Measurements from ENCODE around the gene TWF1.
A peak's percentile ranks its signal among the peaks of the same experiment; 100 is the strongest.
"Not testable (repeated sequence)": the region's sequence is repeated elsewhere in the genome, so short reads cannot be mapped to it uniquely, and the experiment has no call there.

Gene TWF1

GRCh38 chr12:43805149-43805859 lies 813 bp downstream of the TWF1 start:
- no peak for DNase-seq (ENCODE audit: low read depth in 1 of 2, low spot score in 1 of 2)

- no peak for DNase-seq (ENCODE audit: low read depth in 1 of 2, low spot score in 1 of 2)
Measured at GRCh38 chr12:43797561-43798217, 8.4 kb downstream of the TWF1 start.

- DNase-seq (ENCODE audit: low read depth in 1 of 2, low spot score in 1 of 2), result no peak
Measured at GRCh38 chr12:43795716-43796280, 10.3 kb downstream of the TWF1 start.

- no peak for DNase-seq (ENCODE audit: low read depth in 1 of 2, low spot score in 1 of 2)
Measured at GRCh38 chr12:43789941-43790340, 16.2 kb downstream of the TWF1 start.

GRCh38 chr12:43786899-43787693 lies 19.0 kb downstream of the TWF1 start:
- DNase-seq (ENCODE audit: low read depth in 1 of 2, low spot score in 1 of 2), result no peak

GRCh38 chr12:43776498-43776897 lies 29.6 kb downstream of the TWF1 start:
- DNase-seq (ENCODE audit: low read depth in 1 of 2, low spot score in 1 of 2), result no peak

- no peak for DNase-seq (ENCODE audit: low read depth in 1 of 2, low spot score in 1 of 2)
Measured at GRCh38 chr12:43766291-43766690, 39.8 kb downstream of the TWF1 start.

- DNase-seq (ENCODE audit: low read depth in 1 of 2, low spot score in 1 of 2), result no peak
Measured at GRCh38 chr12:43764528-43764927, 41.6 kb downstream of the TWF1 start.

GRCh38 chr12:43763769-43764168 lies 42.3 kb downstream of the TWF1 start:
- no peak for DNase-seq (ENCODE audit: low read depth in 1 of 2, low spot score in 1 of 2)

- DNase-seq (ENCODE audit: low read depth in 1 of 2, low spot score in 1 of 2), result no peak
Measured at GRCh38 chr12:43762596-43762995, 43.5 kb downstream of the TWF1 start.

GRCh38 chr12:43761500-43761899 lies 44.6 kb downstream of the TWF1 start:
- no peak for DNase-seq (ENCODE audit: low read depth in 1 of 2, low spot score in 1 of 2)

GRCh38 chr12:43760396-43760795 lies 45.7 kb downstream of the TWF1 start:
- DNase-seq (ENCODE audit: low read depth in 1 of 2, low spot score in 1 of 2), result no peak

GRCh38 chr12:43758728-43759563 lies 47.2 kb downstream of the TWF1 start, which contains the start of the genes IRAK4 and PUS7L:
Gene IRAK4 (plus strand): TSS chr12:43758951. CDS start chr12:43768112, 9,161 bp downstream.
Gene PUS7L (minus strand): TSS chr12:43758790. CDS start chr12:43755245, 3,545 bp downstream.
- DNase-seq (ENCODE audit: low read depth in 1 of 2, low spot score in 1 of 2), result peak; percentile 89 to 92

GRCh38 chr12:43758247-43758727 lies 47.8 kb downstream of the TWF1 start:
- no peak for DNase-seq (ENCODE audit: low read depth in 1 of 2, low spot score in 1 of 2)

GRCh38 chr12:43754015-43754414 lies 52.1 kb downstream of the TWF1 start:
- DNase-seq (ENCODE audit: low read depth in 1 of 2, low spot score in 1 of 2), result no peak

- DNase-seq (ENCODE audit: low read depth in 1 of 2, low spot score in 1 of 2), result not testable (repeated sequence)
Measured at GRCh38 chr12:43751360-43751759, 54.8 kb downstream of the TWF1 start.

GRCh38 chr12:43750814-43751213 lies 55.3 kb downstream of the TWF1 start:
- no peak for DNase-seq (ENCODE audit: low read depth in 1 of 2, low spot score in 1 of 2)

- no peak for DNase-seq (ENCODE audit: low read depth in 1 of 2, low spot score in 1 of 2)
Measured at GRCh38 chr12:43749016-43749415, 57.1 kb downstream of the TWF1 start.

- no peak for DNase-seq (ENCODE audit: low read depth in 1 of 2, low spot score in 1 of 2)
Measured at GRCh38 chr12:43744826-43745225, 61.3 kb downstream of the TWF1 start.
